Right lobe of liver (tissue), 6 donors: Measurements from ENCODE around the gene MRGPRD. TPM values are rescaled to one million over a fixed set of nuclear protein-coding genes. Genes with fewer than 3 reads are reported as not detected.
A peak's percentile ranks its signal among the peaks of the same experiment; 100 is the strongest.

Experiments
- ATAC-seq, 4 donors: fragments of 200-7000 bp; cut with Tn5 transposase; one replicate each; pipeline ENCODE4 v1.9.1; 2020; ENCODE audit warnings: mild to moderate bottlenecking in 4 of 4, moderate library complexity in 4 of 4
- DNase-seq, 3 donors: peaks; one replicate each; pipeline ENCODE4 v3.0.0-alpha.2; 2020
- H3K27ac ChIP-seq, 3 donors: fragments of 200-600 bp; one replicate each; pipeline ENCODE4 v1.8.0; 2022
- H3K27me3 ChIP-seq, 2 donors: fragments of 200-600 bp; one replicate each; pipeline ENCODE4 v1.8.0; 2022
- H3K36me3 ChIP-seq, 4 donors: fragments of 200-600 bp; sonication (generic) in 1 of 4; one replicate each; pipeline versions ENCODE4 v1.5.1 to v1.8.0; 2017 to 2022; ENCODE audit warnings: control low read depth in 1 of 4
- H3K4me1 ChIP-seq, 4 donors: fragments of 200-600 bp; sonication (generic) in 1 of 4; one replicate each; pipeline versions ENCODE4 v1.5.1 to v1.8.0; 2017 to 2022; ENCODE audit warnings: control low read depth in 1 of 4
- H3K4me3 ChIP-seq, 3 donors: fragments of 200-600 bp; one replicate each; pipeline ENCODE4 v1.8.0; 2022
- H3K9me3 ChIP-seq, 4 donors: fragments of 200-600 bp; sonication (generic) in 1 of 4; one replicate each; pipeline versions ENCODE4 v1.5.1 to v1.8.0; 2017 to 2022; ENCODE audit warnings: control low read depth in 1 of 4
- CTCF ChIP-seq, 4 donors: fragments of 200-600 bp in 3 of 4; fragments of 450-650 bp in 1 of 4; IDR thresholded peaks; one replicate each; pipeline versions ENCODE4 v1.5.1 to v1.8.0; 2016 to 2022; ENCODE audit warnings: antibody characterized with exemption in 4 of 4, mild to moderate bottlenecking in 2 of 4
- POLR2A ChIP-seq: fragments of 450-650 bp; IDR thresholded peaks from one replicate; pipeline ENCODE4 v1.6.1; 2017; ENCODE audit warnings: antibody characterized with exemption, mild to moderate bottlenecking
- WGBS: methylation state at CpG from one replicate; pipeline ENCODE4 v1.1.6; 2018; ENCODE audit warnings: low coverage, low lambda C conversion rate; ENCODE audit not compliant: insufficient coverage; ENCODE audit errors: missing lambda C conversion rate; 5-methylcytosine and 5-hydroxymethylcytosine counted together
- intact Hi-C, 2 donors: fragments of 100-400 bp; cut with DNase I; formaldehyde crosslinking; loops; one replicate each; pipeline versions ENCODE4 v1.11.2 to v1.14.1; 2022
- total RNA-seq, 6 experiments: library from RNA; depleted of rRNA in 2 of 6; stranded (reverse); fragments of >200 nt in 2 of 6; fragmentation: NEBNext Ultra II Directional in 3 of 6; extraction: Animal tissue kit (Norgen Biotek cat#: 25700) in 3 of 6; gene quantifications; one replicate each; pipeline versions ENCODE4 v1.1.0 to v1.2.4, GENCODE V29; 2016 to 2023
- donor health status: DM: no; HTN: yes; CAD: no.
- donor health status: DM: no; HTN: no; CAD: no.
- donor health status: DM: no; HTN: no; CAD: no.
- donor health status: DM: no; HTN: yes; CAD: no.
- donor health status: DM: no; HTN: yes; CAD: no.

Gene MRGPRD
- total RNA-seq, 6 experiments from 2014 or later, result not detected

- H3K4me3 ChIP-seq, result no peak overlapping the region
- DNase-seq (peak in 1 of 3 donors; percentile 33), ATAC-seq (peak in 1 of 4 donors; percentile 16)
- no peaks in the 10 kb centered on the region for H3K36me3 ChIP-seq
- 49% methylated on average over 4 of the region's 15 CpGs for WGBS
- no peaks in the 10 kb centered on the region for H3K4me1 ChIP-seq
- TF ChIP-seq POLR2A, result no peak
- no peak for TF ChIP-seq CTCF (IDR thresholded peaks at IDR 0.05)
- H3K27ac ChIP-seq, result no peak overlapping the region
- H3K9me3 ChIP-seq, result no peaks in the 10 kb centered on the region
- intact Hi-C loops, result no loop called here
- H3K27me3 ChIP-seq, result no peaks in the 10 kb centered on the region
Measured at GRCh38 chr11:68978931-68979594, 1.7 kb downstream of the MRGPRD start.

- H3K4me3 ChIP-seq, result no peak overlapping the region
- H3K4me1 ChIP-seq, result no peaks in the 10 kb centered on the region
- intact Hi-C loops, result no loop called here
- no peak overlapping the region for H3K27ac ChIP-seq
- 58% methylated on average over 3 of the region's 5 CpGs for WGBS
- no peaks in the 10 kb centered on the region for H3K36me3 ChIP-seq
- TF ChIP-seq POLR2A, result no peak
- TF ChIP-seq CTCF (IDR thresholded peaks at IDR 0.05), result no peak
- ATAC-seq (no peak), DNase-seq (peak in 1 of 3 donors; percentile 17)
- H3K27me3 ChIP-seq, result no peaks in the 10 kb centered on the region
- no peaks in the 10 kb centered on the region for H3K9me3 ChIP-seq
Measured at GRCh38 chr11:68978626-68978930, 2.2 kb downstream of the MRGPRD start.

- Histone ChIP-seq H3K9me3 (no peaks in the 10 kb centered on the region), H3K4me1 (no peaks in the 10 kb centered on the region), H3K27ac (no peak overlapping the region), H3K4me3 (no peak overlapping the region), H3K36me3 (no peaks in the 10 kb centered on the region), H3K27me3 (no peaks in the 10 kb centered on the region)
- no peak for ATAC-seq
- DNase-seq, result peak in 1 of 3 donors; percentile 33
- no peak for TF ChIP-seq CTCF (IDR thresholded peaks at IDR 0.05)
- WGBS, result 69% methylated on average over 7 of the region's 14 CpGs
- intact Hi-C loops, result no loop called here
Measured at GRCh38 chr11:68977781-68978625, 2.8 kb downstream of the MRGPRD start.

- WGBS, result 100% methylated on average over 1 of the region's 4 CpGs
- DNase-seq (peak in 1 of 3 donors; percentile 25), ATAC-seq (no peak)
- no peaks in the 10 kb centered on the region for H3K36me3 ChIP-seq
- H3K27ac ChIP-seq, result no peak overlapping the region
- H3K4me1 ChIP-seq, result no peaks in the 10 kb centered on the region
- no peak for TF ChIP-seq POLR2A
- no peak for TF ChIP-seq CTCF (IDR thresholded peaks at IDR 0.05)
- intact Hi-C loops, result no loop called here
- H3K9me3 ChIP-seq, result no peaks in the 10 kb centered on the region
- H3K4me3 ChIP-seq, result no peak overlapping the region
- H3K27me3 ChIP-seq, result no peaks in the 10 kb centered on the region
Measured at GRCh38 chr11:68976563-68976962, 4.2 kb downstream of the MRGPRD start.
